ENCODE data around the gene LPP.

The LPP gene

DNA sequence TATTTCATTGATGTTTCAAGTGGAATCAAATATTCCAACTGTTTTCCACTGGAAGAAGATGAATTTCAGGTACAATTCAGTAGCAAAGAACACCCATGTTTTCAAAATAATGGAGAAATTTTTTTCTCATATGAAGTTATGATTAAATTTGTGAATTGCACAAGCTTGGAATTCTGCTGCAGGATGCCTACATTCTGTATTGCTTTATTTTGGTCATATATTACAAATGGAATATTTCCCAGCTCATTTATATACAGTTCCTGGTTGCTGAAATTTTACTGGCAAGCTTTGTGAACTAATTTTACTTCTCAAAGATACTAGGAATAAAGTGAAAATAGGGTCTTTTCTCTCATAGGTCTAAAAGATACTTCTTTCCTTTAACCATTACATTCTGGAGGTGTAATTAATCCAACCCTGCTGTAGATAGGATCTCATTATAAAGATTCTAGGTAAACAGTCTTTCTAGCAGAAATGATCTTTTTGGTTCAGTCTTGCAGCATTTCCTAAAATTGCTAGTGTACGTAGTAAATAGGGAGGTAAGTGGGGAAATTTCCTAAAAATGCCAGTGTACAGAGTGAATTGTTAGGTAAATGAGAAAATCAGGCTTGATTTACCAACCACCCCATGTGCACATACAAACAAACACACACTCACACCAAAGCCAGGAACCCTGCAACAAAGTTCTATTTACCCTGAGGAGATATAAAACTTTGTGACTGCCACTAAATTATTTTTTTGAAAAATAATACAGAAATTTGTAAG lies 624.3 kb downstream of the LPP start:
- TF ChIP-seq POLR2A (IDR thresholded peaks at IDR 0.05; ENCODE audit: low read depth, low read length) = no peak
- no peak for TF ChIP-seq TAF1 (IDR thresholded peaks at IDR 0.05; ENCODE audit: low read depth, low read length)
- TF ChIP-seq SPI1 (IDR thresholded peaks at IDR 0.05; ENCODE audit: low read depth, low read length) = no peak
- no peak for TF ChIP-seq POU2F2 (IDR thresholded peaks at IDR 0.05; ENCODE audit: low read depth, low read length)
- TF ChIP-seq PAX5 (IDR thresholded peaks at IDR 0.05; ENCODE audit: insufficient read depth, low read length, severe bottlenecking) = no peak
- TF ChIP-seq POLR2AphosphoS5 (IDR thresholded peaks at IDR 0.05; ENCODE audit: low read depth, low read length) = no peak
- FAIRE-seq (no peak), DNase-seq (ENCODE audit: insufficient read length, low spot score) (no peak)

DNA sequence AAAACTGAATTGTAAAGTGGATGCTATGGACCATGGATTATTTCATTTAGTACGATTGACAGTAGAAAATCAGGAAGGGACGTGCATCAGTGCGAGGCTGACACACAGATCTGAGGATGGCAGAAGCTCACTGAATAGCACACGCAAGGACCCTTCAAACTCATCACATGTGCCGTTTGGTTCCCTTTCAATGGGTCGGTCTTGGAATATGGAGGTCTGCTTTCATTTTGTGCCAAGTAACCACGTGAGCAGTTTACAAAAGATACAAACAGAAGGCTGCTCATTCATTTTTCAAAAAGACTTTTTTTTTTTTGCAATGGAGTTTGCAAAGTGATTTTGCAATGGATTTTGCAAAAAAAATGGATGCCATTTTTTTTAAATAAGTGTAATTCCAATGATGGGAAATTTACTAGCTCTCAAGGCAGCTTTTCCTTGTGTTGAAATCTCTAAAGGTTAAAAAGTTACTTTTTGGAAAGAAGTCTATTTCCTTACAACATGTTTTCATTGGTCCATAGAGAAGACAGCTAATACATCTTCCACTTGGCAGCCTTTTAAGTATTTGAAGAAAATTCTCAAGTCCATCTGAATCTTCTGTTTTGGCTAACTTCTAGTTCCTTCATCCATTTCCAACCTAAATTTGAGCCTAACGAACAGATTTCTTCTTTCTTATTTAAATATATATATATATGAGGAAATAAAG lies 625.5 kb downstream of the LPP start:
- DNase-seq (ENCODE audit: insufficient read length, low spot score) = no peak
- TF ChIP-seq TAF1 (IDR thresholded peaks at IDR 0.05; ENCODE audit: low read depth, low read length) = no peak
- FAIRE-seq = no peak

DNA sequence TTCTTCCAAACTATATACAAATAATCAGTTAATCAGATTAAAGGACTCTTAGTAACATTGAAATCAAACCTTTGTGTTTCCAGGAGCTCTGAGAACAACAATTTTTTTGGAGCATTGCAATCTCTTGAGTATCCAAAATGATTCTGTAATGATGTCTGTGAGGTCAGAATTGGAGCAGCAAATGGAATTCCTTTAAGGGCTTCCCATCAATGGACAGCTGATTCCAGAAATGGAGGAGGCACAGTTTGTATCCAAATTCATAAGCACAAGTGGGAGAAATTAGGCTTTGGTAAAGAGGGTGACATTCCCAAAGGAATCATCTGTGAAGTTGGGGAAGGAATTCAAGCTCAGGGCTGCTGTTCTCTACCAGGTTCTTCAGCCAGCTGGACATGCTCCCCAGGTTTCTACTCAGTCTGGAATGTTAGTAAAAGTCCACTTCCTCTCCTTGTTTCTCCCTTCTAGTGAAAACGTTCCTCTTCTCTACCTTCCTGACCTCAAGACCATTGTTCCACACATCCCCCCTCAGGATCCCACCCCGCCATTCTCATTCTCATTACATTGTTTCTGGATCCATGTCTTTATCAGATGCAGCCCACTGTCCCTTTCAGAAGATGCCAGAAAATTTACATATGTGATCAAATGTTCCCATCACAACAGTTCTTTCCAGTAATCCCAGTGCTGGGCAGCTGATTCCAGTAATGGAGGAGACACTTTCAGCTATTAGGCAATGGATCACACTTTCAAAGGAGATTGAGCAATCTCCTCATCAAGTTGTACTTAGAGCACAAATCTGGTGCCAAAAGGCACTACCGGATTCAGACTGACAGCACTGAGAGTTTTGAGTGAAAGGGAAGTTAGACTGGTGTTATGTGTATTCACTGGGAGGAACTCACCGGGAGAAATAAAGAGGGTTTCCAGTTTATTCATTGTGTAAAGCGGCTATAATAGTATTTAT lies 626.5 kb downstream of the LPP start:
- TF ChIP-seq POU2F2 (IDR thresholded peaks at IDR 0.05; ENCODE audit: low read depth, low read length) = no peak
- no peak for TF ChIP-seq PAX5 (IDR thresholded peaks at IDR 0.05; ENCODE audit: insufficient read depth, low read length, severe bottlenecking)
- TF ChIP-seq POLR2A (IDR thresholded peaks at IDR 0.05; ENCODE audit: low read depth, low read length) = no peak
- TF ChIP-seq POLR2AphosphoS5 (IDR thresholded peaks at IDR 0.05; ENCODE audit: low read depth, low read length) = no peak
- TF ChIP-seq SPI1 (IDR thresholded peaks at IDR 0.05; ENCODE audit: low read depth, low read length) = no peak
- TF ChIP-seq TAF1 (IDR thresholded peaks at IDR 0.05; ENCODE audit: low read depth, low read length) = no peak
- DNase-seq (ENCODE audit: insufficient read length, low spot score) (no peak), FAIRE-seq (no peak)

DNA sequence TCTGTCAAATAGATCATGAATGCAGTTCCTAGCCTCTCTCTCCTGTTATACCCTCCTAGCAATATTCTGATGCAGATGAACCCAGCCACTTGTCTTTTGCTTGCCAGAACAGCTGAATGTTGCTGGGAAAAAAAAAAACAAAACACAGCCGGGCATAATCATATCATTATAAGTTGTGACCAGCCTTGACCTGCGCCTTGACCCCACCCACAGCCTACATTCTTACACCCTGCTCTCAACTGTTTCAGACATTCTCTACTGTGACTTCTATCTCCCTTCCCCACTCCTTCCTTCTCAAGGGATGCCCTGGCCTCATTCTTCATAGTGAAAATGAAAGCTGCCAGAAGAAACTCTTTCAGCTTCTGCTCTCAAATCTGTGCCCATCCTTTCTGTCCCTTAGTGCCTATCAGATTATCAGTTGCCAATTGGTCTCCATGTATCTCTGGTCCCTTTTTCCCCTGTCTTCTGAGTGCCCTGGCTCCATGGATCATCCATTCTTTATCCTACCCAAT lies 628.7 kb downstream of the LPP start:
- FAIRE-seq = no peak
- TF ChIP-seq POU2F2 (IDR thresholded peaks at IDR 0.05; ENCODE audit: low read depth, low read length) (no peak), SPI1 (IDR thresholded peaks at IDR 0.05; ENCODE audit: low read depth, low read length) (no peak), POLR2AphosphoS5 (IDR thresholded peaks at IDR 0.05; ENCODE audit: low read depth, low read length) (no peak), POLR2A (IDR thresholded peaks at IDR 0.05; ENCODE audit: low read depth, low read length) (no peak), PAX5 (IDR thresholded peaks at IDR 0.05; ENCODE audit: insufficient read depth, low read length, severe bottlenecking) (no peak), TAF1 (IDR thresholded peaks at IDR 0.05; ENCODE audit: low read depth, low read length) (no peak)
- DNase-seq (ENCODE audit: insufficient read length, low spot score) = no peak

DNA sequence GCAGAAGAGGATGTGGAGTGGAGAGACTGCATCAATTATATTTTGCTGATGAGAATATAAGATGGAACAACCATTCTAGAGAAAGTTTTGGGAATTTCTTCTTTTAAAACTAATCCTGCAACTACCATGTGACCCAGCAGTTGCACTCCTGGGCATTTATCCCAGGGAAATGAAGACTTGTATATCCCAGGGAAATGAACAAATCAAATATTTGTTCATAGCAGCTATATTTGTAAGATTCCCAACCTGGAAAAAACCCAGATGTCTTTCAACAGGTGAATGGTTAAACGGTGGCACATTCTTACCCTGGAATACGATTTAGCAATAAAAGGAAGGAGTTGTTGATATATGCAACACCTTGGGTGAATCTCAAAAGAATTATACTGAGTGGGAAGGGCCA lies 632.5 kb downstream of the LPP start:
- no peak for FAIRE-seq
- TF ChIP-seq PAX5 (IDR thresholded peaks at IDR 0.05; ENCODE audit: insufficient read depth, low read length, severe bottlenecking) (no peak), POU2F2 (IDR thresholded peaks at IDR 0.05; ENCODE audit: low read depth, low read length) (no peak), SPI1 (IDR thresholded peaks at IDR 0.05; ENCODE audit: low read depth, low read length) (no peak), POLR2AphosphoS5 (IDR thresholded peaks at IDR 0.05; ENCODE audit: low read depth, low read length) (no peak), POLR2A (IDR thresholded peaks at IDR 0.05; ENCODE audit: low read depth, low read length) (no peak), TAF1 (IDR thresholded peaks at IDR 0.05; ENCODE audit: low read depth, low read length) (no peak)

DNA sequence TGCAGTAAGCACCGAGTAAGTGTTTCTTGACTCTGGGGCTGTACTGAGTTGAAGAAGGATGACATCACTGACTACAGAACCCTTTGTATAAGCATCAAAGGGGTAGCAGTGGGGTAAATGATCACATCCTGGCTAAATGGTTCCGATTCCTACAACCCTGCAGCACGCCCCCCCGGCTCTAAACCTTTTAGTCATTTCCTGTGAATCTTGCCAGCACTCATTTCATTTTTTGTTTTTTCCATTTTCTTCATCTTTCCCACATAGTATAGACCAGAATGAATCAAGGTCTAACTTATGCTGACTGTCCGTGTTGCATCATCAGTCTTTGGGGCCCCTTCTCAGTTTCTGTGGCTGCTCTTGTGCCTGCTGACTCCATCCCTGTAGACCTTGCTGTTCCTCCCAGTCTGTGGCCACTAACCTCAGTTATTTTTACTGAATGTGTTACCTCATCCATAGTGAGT lies 634.7 kb downstream of the LPP start:
- FAIRE-seq (no peak), DNase-seq (ENCODE audit: insufficient read length, low spot score) (no peak)
- no peak for TF ChIP-seq POLR2A (IDR thresholded peaks at IDR 0.05; ENCODE audit: low read depth, low read length)

More for the DNA sequence above, 632.5 kb downstream of the LPP start:
- no peak for DNase-seq (ENCODE audit: insufficient read length, low spot score)

DNA sequence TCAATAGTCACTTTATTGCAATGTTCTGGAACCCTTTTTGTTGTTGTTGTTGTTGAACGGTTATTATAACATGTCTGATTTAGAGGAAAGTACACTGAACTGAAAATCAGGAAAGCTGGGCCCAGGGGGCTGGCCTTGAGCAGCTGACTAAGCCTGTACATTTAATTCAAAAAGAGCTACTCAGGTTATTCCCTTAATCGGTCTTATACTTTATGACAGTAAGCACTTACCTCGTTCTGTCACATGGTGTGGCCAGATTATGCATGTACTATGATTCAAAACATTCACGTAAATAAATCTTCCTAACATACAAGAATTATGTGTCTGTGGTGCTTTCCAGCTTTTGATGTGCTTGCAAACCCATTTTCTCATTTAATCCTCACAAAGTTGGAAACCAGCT lies 635.3 kb downstream of the LPP start:
- no peak for FAIRE-seq
- no peak for TF ChIP-seq TAF1 (IDR thresholded peaks at IDR 0.05; ENCODE audit: low read depth, low read length)
- TF ChIP-seq POLR2AphosphoS5 (IDR thresholded peaks at IDR 0.05; ENCODE audit: low read depth, low read length) = no peak
- no peak for TF ChIP-seq PAX5 (IDR thresholded peaks at IDR 0.05; ENCODE audit: insufficient read depth, low read length, severe bottlenecking)
- TF ChIP-seq POLR2A (IDR thresholded peaks at IDR 0.05; ENCODE audit: low read depth, low read length) = no peak
- TF ChIP-seq POU2F2 (IDR thresholded peaks at IDR 0.05; ENCODE audit: low read depth, low read length) = no peak
- no peak for TF ChIP-seq SPI1 (IDR thresholded peaks at IDR 0.05; ENCODE audit: low read depth, low read length)
- no peak for DNase-seq (ENCODE audit: insufficient read length, low spot score)

DNA sequence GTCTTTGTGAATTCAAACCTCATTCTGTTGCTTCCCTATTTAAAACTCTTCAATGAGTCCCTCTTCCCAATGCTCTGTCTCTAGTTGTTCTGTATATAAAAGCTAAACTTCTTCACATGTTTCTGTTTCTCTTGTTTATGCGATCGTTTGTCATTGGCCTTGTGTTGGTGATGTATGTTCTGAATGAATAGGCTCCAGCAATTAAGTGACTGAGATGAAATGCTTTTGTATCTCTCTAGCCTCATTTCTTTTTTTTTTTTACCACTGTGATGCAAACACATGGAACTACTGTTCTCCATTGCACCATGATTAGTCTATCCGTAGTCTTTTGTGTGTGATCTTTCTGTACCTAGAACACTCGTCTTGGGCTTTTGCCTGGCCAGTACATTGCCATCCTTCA lies 637.4 kb downstream of the LPP start:
- TF ChIP-seq TAF1 (IDR thresholded peaks at IDR 0.05; ENCODE audit: low read depth, low read length) (no peak), POLR2AphosphoS5 (IDR thresholded peaks at IDR 0.05; ENCODE audit: low read depth, low read length) (no peak)
- no peak for FAIRE-seq
- DNase-seq (ENCODE audit: insufficient read length, low spot score) = no peak

DNA sequence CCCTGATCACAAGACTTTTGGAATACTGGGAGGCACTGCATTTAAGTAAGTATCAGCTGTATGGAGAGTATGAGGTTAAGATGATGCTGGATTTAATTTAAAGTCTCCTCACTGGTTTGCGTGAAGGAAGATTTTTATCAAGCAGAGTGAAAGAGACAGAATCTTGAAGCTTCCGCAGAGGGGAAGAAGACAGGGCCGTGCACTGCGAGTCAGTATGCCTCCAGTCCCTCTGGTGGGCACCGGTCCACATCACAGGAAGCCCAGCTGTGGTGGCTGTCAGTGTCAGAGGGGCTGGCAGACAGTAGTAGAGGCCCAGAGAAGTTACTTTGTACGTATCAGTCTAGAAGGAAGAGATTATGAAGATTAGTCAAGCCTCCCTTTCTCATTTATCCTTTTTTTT lies 638.8 kb downstream of the LPP start:
- DNase-seq (ENCODE audit: insufficient read length, low spot score) (no peak), FAIRE-seq (no peak)
- TF ChIP-seq PAX5 (IDR thresholded peaks at IDR 0.05; ENCODE audit: insufficient read depth, low read length, severe bottlenecking) (no peak), SPI1 (IDR thresholded peaks at IDR 0.05; ENCODE audit: low read depth, low read length) (no peak), TAF1 (IDR thresholded peaks at IDR 0.05; ENCODE audit: low read depth, low read length) (no peak), POLR2AphosphoS5 (IDR thresholded peaks at IDR 0.05; ENCODE audit: low read depth, low read length) (no peak), POLR2A (IDR thresholded peaks at IDR 0.05; ENCODE audit: low read depth, low read length) (no peak), POU2F2 (IDR thresholded peaks at IDR 0.05; ENCODE audit: low read depth, low read length) (no peak)

Data from GM12891 (cell line).